OCI-LY3 (cell line): ENCODE data around the gene MYOF.
"Not testable (repeated sequence)": the region's sequence is repeated elsewhere in the genome, so short reads cannot be mapped to it uniquely, and the experiment has no call there.

Experiments
- H2AFZ ChIP-seq: fragments of 200-600, 300-600 bp; shearing (Covaris generic); 2 replicates; pipeline ENCODE4 v1.6.0; 2014; ENCODE audit warnings: antibody characterized with exemption, low read depth, low read length
- H3K27ac ChIP-seq: fragments of 200-600, 300-600 bp; sonication (generic); 2 replicates; pipeline ENCODE4 v1.5.1; 2014; ENCODE audit warnings: mild to moderate bottlenecking, low read length, moderate library complexity, mixed read lengths
- H3K27me3 ChIP-seq: fragments of 200-600, 300-600 bp; sonication (generic); 2 replicates; pipeline ENCODE4 v1.6.1; 2014; ENCODE audit warnings: low read depth, low read length, mixed read lengths
- H3K36me3 ChIP-seq: fragments of 200-600, 300-600 bp; sonication (generic); replicated peaks from 2 replicates; pipeline ENCODE3; 2014; ENCODE audit warnings: low read depth, low read length, mixed read lengths
- H3K4me1 ChIP-seq: fragments of 300-600, 200-600 bp; sonication (generic); 2 replicates; pipeline ENCODE4 v1.6.1; 2014; ENCODE audit warnings: low read length, mixed read lengths
- H3K4me2 ChIP-seq: fragments of 200-600, 300-600 bp; sonication (generic); 2 replicates; pipeline ENCODE4 v1.6.1; 2014; ENCODE audit warnings: low read length, mixed read lengths
- H3K4me3 ChIP-seq: fragments of 300-600, 200-600 bp; sonication (generic); 2 replicates; pipeline ENCODE4 v1.5.1; 2014; ENCODE audit warnings: antibody characterized with exemption, mild to moderate bottlenecking, low read length, moderate library complexity
- H3K79me2 ChIP-seq: fragments of 300-600, 200-600 bp; shearing (Covaris generic); 2 replicates; pipeline ENCODE4 v1.6.1; 2014; ENCODE audit warnings: mild to moderate bottlenecking, low read length, mixed read lengths
- H3K9ac ChIP-seq: fragments of 300-600, 200-600 bp; shearing (Covaris generic); 2 replicates; pipeline ENCODE4 v1.6.0; 2014; ENCODE audit warnings: mild to moderate bottlenecking, low read length, moderate library complexity
- H3K9me3 ChIP-seq: fragments of 200-600, 300-600 bp; shearing (Covaris generic); 2 replicates; pipeline ENCODE4 v1.6.1; 2014; ENCODE audit warnings: low read length, mixed read lengths; ENCODE audit not compliant: insufficient read depth
- H4K20me1 ChIP-seq: fragments of 200-600, 300-600 bp; sonication (generic); 2 replicates; pipeline ENCODE4 v1.6.1; 2016; ENCODE audit warnings: low read length, mixed read lengths; ENCODE audit not compliant: insufficient read depth
- EZH2phosphoT487 ChIP-seq: fragments of 200-600 bp; shearing (Covaris generic); IDR thresholded peaks from 2 replicates; pipeline ENCODE4 v1.6.1; 2018; ENCODE audit warnings: antibody characterized with exemption, mixed run types, low read depth
- TF ChIP-seq, protein P1 (sequence below): fragments of 200-600, 300-600 bp; sonication (generic); IDR thresholded peaks from 2 replicates; pipeline ENCODE4 v1.5.1; 2014; ENCODE audit warnings: antibody characterized with exemption, low read length, low read depth

MYOF gene

DNA sequence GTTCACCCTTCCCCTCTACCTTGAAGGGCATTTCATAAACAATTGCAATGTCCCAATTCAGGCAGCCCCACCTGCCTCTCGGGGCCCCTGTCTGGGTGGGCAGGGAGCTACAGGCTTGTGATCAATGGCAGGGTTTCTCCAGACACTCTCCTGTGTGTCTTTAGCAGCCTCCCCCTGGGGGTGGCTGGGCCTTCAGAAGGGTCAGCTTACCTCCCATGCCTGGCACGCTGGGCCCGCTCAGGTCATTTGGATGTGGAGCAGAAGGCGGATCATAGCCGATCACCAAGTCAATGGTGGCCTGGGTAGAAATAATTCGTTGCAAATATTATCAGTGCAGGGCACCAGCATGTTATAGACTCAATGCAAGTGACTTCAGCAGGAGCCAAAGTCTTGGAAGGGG lies 56.3 kb downstream of the MYOF start:
- H3K4me3 ChIP-seq = no peak overlapping the region
- H3K36me3 ChIP-seq = no peaks in the 10 kb centered on the region
- H3K4me1 ChIP-seq = peaks cover 10% of the 10 kb centered on the region
- no peak overlapping the region for H3K27ac ChIP-seq
- no peak overlapping the region for H2AFZ ChIP-seq
- H3K9ac ChIP-seq = no peak overlapping the region
- H3K4me2 ChIP-seq = no peak overlapping the region
- H3K9me3 ChIP-seq = no peaks in the 10 kb centered on the region
- no peaks in the 10 kb centered on the region for H3K27me3 ChIP-seq
- no peaks in the 10 kb centered on the region for H3K79me2 ChIP-seq
- H4K20me1 ChIP-seq = no peaks in the 10 kb centered on the region
- TF ChIP-seq, protein P1, sequence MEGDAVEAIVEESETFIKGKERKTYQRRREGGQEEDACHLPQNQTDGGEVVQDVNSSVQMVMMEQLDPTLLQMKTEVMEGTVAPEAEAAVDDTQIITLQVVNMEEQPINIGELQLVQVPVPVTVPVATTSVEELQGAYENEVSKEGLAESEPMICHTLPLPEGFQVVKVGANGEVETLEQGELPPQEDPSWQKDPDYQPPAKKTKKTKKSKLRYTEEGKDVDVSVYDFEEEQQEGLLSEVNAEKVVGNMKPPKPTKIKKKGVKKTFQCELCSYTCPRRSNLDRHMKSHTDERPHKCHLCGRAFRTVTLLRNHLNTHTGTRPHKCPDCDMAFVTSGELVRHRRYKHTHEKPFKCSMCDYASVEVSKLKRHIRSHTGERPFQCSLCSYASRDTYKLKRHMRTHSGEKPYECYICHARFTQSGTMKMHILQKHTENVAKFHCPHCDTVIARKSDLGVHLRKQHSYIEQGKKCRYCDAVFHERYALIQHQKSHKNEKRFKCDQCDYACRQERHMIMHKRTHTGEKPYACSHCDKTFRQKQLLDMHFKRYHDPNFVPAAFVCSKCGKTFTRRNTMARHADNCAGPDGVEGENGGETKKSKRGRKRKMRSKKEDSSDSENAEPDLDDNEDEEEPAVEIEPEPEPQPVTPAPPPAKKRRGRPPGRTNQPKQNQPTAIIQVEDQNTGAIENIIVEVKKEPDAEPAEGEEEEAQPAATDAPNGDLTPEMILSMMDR = no peak
- no peak for TF ChIP-seq EZH2phosphoT487

DNA sequence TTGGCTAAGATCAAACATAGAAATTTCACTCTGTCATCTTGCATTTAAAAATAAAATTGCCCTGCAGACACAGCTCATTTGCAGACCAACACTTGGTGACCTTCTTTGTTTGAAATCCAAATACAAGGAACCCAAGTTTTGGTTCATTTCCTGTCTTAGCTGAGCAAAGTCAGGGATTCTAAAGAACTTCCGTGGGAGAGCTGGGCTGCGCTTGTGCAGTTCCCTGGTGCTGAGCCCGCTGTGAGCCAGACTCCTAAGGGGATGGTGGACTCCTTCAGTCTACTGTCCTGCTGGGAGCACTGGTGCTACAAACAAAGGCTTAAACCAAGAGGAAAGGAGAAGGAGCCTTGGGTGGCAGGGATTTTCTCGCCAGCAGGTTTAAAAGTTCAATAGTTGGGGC lies 60.0 kb downstream of the MYOF start:
- Histone ChIP-seq H2AFZ (no peak overlapping the region), H3K9ac (no peak overlapping the region), H4K20me1 (no peaks in the 10 kb centered on the region), H3K4me3 (no peak overlapping the region), H3K9me3 (no peaks in the 10 kb centered on the region), H3K79me2 (no peaks in the 10 kb centered on the region), H3K36me3 (no peaks in the 10 kb centered on the region), H3K4me1 (peaks cover 4% of the 10 kb centered on the region; the same call in 1 of the 2 replicates), H3K4me2 (no peak overlapping the region), H3K27ac (no peak overlapping the region), H3K27me3 (no peaks in the 10 kb centered on the region)
- TF ChIP-seq EZH2phosphoT487 = no peak
- TF ChIP-seq, protein P1 = no peak

DNA sequence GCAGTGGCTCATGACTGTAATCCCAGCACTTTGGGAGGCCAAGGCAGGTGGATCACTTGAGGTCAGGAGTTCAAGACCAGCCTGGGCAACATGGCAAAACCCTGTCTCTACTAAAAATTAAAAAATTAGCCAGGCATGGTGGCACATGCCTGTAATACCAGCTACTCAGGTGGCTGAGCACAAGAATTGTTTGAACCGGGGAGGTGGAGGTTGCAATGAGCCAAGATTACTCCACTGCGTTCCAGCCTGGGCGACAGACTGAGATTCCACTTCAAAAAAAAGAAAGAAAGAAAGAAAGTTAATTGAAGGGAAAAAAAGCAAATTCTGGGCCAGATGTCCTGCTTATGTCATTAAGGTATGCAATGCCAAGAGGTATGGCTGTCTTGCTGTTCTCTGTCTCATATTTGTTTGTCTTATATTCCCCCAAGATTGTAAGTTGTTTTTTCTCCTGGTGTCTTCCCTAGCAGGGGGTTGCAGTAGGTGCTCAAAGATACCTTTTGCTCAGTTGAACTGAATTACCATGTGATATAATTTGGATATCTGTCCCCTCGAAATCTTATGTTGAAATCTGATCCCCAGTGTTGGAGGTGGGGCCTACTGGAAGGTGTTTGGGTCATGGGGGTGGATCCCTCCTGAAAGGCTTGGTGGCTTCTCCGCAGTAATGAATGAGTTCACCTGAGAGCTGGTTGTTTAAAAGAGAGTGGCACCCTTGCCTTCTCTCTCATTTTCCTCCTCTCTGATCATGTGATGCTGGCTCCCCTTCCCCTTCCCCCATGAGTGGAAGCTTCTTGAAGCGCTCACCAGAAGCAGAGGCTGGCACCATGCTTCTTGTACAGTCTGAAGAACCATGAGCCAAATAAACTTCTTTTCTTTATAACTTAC lies 60.9 kb downstream of the MYOF start:
- Histone ChIP-seq H3K4me3 (no peak overlapping the region), H2AFZ (no peak overlapping the region), H3K9me3 (no peaks in the 10 kb centered on the region), H3K4me2 (no peak overlapping the region), H3K9ac (no peak overlapping the region), H3K36me3 (no peaks in the 10 kb centered on the region), H3K79me2 (no peaks in the 10 kb centered on the region), H4K20me1 (no peaks in the 10 kb centered on the region), H3K4me1 (no peaks in the 10 kb centered on the region), H3K27me3 (no peaks in the 10 kb centered on the region), H3K27ac (no peak overlapping the region)
- TF ChIP-seq, protein P1 = no peak
- no peak for TF ChIP-seq EZH2phosphoT487

- no peak overlapping the region for H2AFZ ChIP-seq
- no peaks in the 10 kb centered on the region for H3K27me3 ChIP-seq
- H3K9ac ChIP-seq = no peak overlapping the region
- H3K9me3 ChIP-seq = no peaks in the 10 kb centered on the region
- no peak overlapping the region for H3K27ac ChIP-seq
- no peaks in the 10 kb centered on the region for H3K79me2 ChIP-seq
- TF ChIP-seq, protein P1 = no peak
- TF ChIP-seq EZH2phosphoT487 = no peak
- H3K4me2 ChIP-seq = no peak overlapping the region
- H3K4me1 ChIP-seq = no peaks in the 10 kb centered on the region
- H3K4me3 ChIP-seq = no peak overlapping the region
- no peaks in the 10 kb centered on the region for H3K36me3 ChIP-seq
- H4K20me1 ChIP-seq = no peaks in the 10 kb centered on the region
Observed at GRCh38 chr10:93420091-93420490, 62.0 kb downstream of the MYOF start.

DNA sequence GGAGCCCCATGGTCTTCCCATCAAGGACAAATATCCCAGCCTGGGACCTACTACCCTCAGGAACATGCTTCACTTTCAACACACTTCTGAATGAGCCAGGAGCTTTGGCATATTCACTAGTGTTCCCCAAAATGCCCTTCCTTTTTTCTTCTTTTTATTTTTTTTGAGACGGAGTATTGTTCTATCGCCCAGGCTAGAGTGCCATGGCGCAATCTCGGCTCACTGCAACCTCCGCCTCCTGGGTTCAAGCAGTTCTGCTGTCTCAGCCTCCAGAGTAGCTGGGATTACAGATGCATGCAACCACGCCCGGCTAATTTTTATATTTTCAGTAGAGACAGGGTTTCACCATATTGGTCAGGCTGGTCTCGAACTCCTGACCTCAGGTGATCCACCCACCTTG lies 63.1 kb downstream of the MYOF start:
- not testable (repeated sequence) for H3K4me2 ChIP-seq, H3K27me3 ChIP-seq, H3K27ac ChIP-seq, H3K9me3 ChIP-seq, H3K36me3 ChIP-seq, H3K79me2 ChIP-seq, H2AFZ ChIP-seq, H3K4me1 ChIP-seq, H3K9ac ChIP-seq, H4K20me1 ChIP-seq, H3K4me3 ChIP-seq
